CD4-positive, alpha-beta T cell treated with Interleukin-4 for 4 hours (primary cell): ENCODE results near the gene RFX2.

Experiments
- DNase-seq: peaks from one replicate; pipeline ENCODE4 v3.0.0-alpha.2; 2020

RFX2 gene

GRCh38 chr19:6103217-6103644, 7.1 kb downstream of the RFX2 start:
- DNase-seq, result no peak

- no peak for DNase-seq
These were observed 8.3 kb downstream of the RFX2 start for GRCh38 chr19:6101991-6102390.

GRCh38 chr19:6101291-6101825, 8.9 kb downstream of the RFX2 start:
- no peak for DNase-seq

- peak; percentile 17 for DNase-seq
These were observed 9.9 kb downstream of the RFX2 start for GRCh38 chr19:6100284-6100915.

- DNase-seq, result no peak
These were observed 10.7 kb downstream of the RFX2 start for GRCh38 chr19:6099599-6099998.

GRCh38 chr19:6099033-6099432, 11.3 kb downstream of the RFX2 start:
- no peak for DNase-seq

DNA sequence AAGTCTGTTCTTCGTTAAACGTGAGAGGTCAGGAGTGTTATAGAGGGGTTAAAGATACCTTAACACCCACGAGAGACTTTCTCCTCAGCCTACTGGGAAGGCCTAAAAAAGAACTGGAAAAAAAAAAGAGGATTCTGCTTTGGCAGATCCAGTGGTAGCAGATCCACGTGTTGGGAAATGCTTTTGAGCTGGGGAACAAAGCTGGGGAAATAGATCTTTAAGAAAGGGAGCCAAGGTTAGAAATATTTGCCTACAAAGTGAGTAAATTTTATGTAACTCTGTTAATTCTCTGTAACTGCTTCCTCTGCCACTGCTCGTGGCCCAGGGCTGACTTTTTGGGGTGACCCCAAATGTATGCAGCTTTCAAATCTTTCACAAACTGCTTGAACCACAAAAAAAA, 11.7 kb downstream of the RFX2 start:
- DNase-seq, result no peak

DNA sequence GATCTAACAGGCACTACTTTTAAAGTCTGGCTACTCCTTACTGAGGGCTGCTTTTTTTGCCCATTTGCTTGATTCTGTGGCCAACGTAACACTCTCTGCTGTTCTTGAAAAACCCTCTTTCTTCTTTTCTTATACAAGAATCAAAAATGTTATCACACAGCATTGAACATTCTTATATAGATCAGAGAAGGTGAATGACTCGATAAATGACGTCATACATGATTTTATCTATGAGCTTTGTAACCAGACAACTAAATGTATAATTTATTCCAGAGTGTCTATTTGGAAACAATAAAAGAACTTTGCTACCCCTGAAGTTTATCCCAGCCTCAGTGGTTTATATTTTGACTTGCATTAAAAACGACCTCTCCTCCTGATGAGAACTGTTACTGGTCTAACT, 12.4 kb downstream of the RFX2 start:
- DNase-seq, result no peak

DNA sequence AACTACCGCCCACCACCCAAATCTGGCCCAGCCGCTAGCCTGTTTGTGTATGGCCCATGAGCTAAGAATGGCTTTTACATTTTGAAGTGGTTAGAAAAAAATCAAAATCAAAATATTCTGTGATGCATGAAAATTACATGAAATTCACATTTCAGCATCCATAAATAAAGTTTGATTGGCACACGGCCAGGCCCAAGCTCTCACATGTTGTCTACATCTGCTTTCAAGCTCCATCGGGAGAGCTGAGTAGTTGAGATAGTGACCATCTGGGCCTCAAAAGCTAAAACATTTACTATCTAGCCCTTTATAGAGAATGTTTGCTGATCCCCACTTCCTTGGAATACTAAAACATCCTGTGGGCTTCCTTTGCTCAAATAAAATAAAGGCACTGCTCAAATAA, 14.5 kb downstream of the RFX2 start:
- DNase-seq, result no peak

DNA sequence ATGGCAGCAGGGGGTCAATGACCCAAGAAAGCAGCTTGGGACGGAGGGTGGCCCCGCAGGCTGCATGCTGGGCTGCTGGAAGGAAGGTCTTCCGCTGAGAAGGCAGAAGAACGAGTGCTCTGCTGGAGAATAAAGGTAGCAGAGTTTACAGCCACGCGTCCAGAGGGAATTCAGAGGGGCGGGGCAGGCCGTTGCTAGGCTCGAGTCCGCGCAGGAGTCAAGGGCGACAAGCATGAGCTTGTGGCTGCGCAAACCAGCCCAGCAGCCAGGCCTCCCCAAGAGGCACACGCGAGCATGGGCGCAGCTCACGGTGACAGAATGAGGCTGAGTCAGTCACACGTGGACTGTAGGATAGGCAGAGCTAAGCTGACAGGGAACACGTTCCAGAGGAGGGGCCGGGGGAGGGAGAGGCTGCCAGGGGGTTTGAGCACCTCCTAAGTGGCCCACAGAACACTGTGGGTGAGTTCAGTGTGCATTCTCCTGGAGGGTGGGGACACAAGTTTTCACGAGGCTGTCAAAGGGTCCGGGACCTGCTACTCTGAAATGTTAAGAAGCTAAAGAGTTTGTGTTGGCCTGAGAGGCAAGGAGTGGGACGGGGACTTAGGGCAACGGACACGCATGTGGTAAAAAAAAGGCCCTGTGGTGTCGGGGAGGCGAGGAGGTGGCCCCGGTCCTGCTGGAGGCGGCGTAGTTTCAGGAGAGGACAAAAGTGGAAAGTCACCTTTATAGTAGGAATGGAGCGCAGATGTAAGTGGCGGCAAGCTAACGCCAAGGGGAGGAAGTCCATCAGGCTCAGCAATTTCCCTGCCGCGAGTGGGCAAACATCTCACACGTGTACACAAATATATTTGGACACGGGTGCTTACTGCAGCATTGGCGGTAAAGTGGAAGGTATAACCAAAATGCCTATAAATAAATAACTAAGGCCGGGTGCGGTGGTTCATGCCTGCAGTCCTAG, 17.7 kb downstream of the RFX2 start:
- no peak for DNase-seq

GRCh38 chr19:6091771-6092291, 18.5 kb downstream of the RFX2 start:
- no peak for DNase-seq

- no peak for DNase-seq
These were observed 19.7 kb downstream of the RFX2 start for GRCh38 chr19:6090634-6091033.

GRCh38 chr19:6088602-6089049, 21.7 kb downstream of the RFX2 start:
- no peak for DNase-seq

DNA sequence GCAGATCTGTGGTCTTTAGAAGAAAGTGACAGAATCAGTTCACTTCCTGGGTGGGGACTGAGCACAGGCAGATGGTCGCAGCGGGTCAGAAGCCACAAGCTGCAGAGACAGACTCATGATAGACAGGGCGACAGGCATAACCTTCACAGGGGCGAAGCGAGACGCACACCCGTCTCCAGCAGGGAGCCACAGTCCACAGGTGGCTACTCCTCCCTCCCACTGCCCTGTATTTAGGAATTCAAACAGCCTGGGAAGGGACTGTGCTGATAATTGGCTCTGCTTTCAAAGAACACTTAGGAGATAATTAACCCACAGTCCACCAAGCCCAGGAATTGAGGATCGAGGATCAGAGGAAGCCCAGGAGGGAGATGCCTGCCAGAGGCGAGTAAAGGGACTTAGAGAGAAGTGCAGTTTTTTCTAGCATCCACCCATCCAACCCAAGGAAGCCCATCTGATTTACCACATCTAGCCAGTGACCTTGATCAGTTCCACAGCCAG, 23.2 kb downstream of the RFX2 start:
- DNase-seq, result peak; percentile 49

DNA sequence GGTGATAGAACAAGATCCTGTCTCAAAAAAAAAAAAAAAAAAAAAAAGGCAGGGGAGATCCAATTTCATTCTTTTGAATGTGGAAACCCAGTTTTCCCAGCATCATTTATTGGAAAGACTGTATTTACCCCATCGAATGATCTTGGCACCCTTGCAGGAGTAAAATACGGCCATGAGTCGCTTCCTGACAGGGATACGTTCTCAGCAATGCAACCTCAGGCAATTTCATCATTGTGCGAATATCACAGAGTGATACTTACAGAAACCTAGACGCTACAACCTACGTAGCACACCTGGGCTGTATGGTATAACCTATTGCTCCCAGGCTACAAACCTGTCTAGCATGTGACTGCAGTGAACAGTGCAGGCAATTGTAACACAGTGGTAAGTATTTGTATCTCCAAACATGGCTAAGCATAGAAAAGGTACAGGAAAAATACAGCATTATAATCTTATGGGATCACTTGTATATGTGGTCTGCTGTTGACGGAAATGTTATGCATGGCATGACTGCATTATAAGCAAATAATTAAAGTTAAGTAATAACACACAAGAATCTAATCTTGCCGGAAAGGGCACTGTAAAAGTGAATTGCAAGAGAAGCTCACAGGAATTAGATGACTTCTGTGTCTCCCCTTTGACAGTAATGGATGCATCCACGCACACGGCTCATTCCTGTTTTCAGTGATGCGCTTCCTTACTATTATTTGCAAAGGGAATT, 24.1 kb downstream of the RFX2 start:
- DNase-seq, result no peak

GRCh38 chr19:6084821-6085220, 25.5 kb downstream of the RFX2 start:
- no peak for DNase-seq

- no peak for DNase-seq
These were observed 31.2 kb downstream of the RFX2 start for GRCh38 chr19:6079107-6079506.

GRCh38 chr19:6078068-6078467, 32.2 kb downstream of the RFX2 start:
- no peak for DNase-seq

DNA sequence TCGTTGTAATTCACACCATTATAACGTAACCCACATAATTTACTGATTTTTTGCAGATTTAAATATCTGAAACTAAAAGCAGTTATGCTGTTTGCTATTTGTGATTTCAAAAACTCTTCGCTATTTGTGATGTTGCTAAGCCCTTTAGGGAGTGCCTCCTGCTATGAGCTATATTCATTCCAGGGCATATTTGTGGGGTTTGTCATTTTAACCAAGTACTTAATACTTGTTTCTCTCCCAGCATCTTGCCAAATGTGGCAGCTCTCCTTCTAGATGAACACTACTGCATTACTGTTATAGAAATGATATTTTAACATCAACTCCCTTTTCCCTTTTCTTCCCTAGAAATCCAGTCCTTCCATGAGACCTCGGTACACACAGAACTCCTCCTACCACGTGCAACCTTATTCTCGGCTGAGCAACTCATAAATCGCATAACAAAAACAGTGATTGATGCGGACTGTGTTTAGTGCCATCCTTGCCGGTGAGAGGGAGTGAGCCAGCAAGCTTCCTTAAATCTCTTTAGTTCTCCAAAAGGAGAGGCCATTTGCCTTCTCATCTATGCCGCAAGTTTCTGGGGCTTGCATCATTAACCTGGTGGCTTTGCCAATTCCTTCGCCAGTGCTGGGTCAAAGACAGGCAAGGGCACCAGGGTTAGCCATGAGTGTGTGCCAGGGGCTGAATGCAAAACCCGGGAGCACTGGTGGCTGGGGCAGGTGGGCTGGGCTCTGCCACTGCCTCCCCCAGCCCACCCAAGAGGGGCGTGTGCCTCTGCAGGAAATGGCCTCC, 33.4 kb downstream of the RFX2 start:
- no peak for DNase-seq

DNA sequence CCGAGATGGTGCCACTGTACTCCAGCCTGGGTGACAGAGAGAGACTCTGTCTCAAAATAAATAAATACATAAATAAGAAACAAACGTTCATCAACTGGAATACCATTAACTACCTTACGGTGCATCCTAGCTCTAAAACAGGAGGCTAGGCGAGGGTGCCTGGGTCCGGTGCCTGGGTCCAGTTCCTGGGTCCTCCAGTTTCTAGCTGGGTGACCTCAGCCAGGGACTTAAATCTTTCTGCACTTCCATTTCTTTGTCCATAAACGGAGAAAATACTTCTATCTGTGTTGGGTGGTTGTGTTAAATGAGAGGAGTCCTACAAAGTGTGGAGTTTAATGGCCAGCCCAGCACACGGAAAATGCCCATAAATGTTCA, 34.0 kb downstream of the RFX2 start:
- DNase-seq, result no peak

DNA sequence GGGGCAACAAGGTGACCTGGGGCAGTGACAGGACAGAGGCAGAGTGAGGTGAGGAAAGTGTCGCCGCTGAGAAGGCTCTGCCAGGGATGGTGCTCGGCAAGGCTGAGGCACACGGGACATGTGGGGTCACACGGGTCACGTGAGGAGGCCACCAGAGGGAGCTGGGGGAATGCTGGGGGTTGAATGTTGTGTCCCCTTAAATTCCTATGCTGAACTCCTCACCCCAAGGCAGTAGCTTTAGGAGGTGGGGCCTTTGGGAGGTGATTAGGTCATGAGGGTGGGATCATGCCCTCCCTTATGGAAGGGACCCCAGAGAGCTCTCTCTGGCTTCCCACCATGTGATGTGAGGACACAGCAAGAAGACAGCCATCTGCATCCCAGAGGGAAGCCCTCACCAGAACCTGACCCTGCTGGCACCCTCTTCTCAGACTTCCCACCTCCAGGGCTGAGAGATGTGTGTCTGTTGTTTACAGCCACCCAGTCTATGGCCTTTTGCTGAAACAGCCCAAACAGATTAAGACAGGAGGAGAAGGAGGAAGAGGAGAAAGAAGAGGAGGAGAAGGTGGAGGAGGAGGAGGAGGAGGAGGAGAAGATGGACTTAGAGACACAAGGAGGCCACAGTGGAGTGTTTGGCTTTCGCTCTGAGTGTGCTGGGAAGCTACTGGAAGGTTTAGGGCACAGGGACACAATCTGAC, 35.4 kb downstream of the RFX2 start:
- no peak for DNase-seq
